ENCODE data around the gene INSIG1.
A peak's percentile ranks its signal among the peaks of the same experiment; 100 is the strongest.

INSIG1 gene
- total RNA-seq = 250 to 2,315 (median 682) reads per million in 17 experiments

DNA sequence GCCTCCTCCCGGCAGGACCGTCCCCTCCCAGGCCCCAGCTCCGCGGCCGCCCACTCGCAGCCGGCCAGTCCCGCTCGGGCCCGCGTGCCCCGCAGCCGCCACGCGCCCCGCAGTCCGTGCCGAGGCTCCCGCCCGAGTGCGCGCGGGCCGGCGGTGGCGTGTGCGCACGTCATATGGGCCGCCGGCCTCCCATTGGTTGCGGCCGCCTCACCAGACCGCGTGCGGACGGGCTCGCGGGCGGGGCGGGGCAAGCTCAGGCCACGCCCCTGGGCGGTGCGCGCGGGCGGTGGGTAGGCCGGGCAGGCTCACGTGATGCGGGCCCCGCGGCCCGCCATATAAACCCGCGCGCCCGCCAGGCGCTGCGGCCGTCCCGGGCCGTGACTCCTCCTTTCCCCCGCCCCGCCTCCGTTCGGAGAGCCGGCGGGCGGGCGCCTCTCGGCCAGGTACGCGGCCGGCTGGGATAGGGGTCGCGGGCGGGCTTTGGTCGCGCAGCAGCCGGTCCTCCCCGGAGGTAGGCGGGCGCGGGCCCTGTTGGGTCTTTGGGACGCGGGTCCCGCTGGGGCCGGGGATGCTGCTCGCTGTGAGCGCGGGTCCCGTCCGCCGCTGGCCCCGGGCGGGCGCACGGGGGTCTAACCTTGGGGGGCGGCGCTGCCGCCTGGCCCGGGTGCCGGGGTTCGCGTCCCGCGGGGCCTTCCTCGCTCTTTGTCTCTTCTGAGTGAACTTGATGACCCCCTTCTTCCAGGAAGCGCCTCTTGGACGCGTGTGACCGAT is at the start of gene INSIG1:
Gene INSIG1 (plus strand): TSS at position 362 of the 771 bp plus-strand sequence. CDS start 408 bp downstream, at position 770.
- DNase-seq = peak; percentile 98 to 99 (median 99)

DNA sequence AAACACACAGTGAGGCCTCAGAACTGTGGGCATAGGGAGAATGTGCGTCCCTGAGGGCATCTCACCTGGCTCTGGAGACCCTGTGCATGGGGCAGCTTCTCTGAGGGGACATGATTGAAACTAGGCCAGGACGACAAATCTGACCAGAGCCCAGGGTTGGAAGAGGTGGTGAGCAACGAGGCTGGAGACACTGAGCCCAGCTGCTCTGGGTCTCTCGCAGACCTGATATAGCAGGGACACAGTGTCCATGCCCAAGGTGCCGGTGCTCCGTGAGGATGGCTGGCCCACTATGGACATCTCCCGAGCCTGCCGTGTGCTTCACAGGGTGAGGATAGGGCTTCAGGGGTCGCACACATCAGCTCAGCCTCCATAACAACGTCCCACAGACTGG is 49.3 kb upstream of the INSIG1 start:
- DNase-seq = no peak

DNA sequence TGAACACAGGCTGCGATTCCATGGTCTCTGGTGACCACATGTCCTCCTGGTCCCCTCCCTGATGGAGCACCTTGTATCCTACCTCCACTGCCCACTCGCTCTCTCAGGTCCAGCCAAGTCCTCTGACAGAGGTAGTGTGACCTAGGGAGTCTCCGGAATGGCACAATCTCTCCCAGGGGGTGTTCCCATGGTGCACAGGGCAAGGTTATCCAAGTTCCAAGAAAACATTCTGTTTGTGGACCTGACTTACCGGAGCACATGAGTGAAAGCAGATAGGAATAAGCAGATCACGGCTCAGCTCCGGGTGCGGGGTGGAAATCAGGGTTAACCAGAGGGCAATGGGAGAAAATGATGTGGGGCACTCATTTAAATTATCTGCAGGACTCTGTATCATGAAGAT is 45.8 kb upstream of the INSIG1 start:
- no peak for DNase-seq

DNA sequence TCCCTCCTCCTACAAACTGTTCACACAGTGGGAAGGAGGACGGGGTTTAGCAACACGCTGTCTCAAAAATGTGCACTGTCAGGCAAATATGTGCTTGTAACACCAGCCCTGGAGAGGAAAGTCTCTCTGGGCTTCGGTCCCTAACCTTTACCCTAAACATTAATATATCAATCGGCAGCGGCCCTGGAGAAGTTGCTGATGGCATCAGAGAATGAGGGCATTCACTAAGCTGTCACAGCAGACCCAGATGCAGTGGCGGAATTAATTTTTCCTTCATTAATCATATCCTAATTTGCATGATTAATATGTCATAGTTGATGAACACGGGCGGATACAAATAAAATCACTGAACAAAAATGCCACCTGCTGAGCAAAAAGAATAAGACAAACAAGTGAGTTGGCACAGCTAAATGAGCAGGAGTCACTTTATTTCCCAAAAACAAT is 45.2 kb upstream of the INSIG1 start:
- no peak for DNase-seq

DNA sequence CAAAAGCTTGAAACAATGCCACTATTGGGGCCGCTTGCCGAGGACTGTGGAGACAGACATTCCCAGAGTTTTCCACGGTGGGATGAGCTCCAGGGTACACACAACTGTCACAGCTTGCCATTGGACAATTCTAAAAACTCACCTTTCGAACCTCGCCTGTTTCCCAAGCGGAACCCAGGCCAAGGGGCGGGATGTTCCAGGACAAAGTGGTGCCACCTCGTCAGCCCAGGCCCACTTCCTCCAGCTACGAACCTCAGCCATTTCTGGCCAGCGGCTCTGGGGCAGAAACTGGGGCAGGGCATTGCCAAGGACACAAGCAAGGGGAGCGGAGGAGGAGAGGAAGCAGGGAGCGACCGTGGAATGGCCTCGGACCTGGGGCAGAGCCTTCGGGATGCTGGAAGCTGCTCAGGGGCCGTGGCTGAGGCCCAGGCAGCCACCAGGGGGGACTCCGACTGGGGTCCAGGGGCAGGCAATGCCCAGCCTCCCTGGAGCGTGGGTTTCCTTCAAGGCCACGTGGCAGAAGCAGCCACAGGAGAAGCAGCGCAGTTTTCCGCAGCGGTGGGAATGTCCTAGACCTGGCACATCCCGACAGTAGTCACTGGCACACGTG is 44.7 kb upstream of the INSIG1 start:
- no peak for DNase-seq

DNA sequence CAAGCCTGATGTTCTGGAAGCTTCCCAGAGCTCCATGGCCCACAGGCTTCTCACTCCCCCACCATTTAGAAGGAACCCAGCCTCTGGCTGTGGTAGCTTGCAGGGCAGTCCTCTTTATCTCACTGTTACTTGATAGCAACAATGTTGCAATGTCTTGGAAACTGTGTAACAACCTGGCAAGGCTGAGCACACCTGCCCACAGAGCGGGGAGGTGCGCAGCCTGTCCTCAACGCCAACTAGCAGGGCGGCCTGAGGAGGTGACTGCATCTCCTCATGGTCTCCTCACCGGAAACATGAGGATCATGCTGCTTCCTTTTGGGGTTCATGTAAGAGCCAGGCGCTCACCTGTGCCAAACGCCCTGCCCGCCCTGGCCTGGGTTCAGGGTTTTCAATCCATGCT is 43.7 kb upstream of the INSIG1 start:
- no peak for DNase-seq

DNA sequence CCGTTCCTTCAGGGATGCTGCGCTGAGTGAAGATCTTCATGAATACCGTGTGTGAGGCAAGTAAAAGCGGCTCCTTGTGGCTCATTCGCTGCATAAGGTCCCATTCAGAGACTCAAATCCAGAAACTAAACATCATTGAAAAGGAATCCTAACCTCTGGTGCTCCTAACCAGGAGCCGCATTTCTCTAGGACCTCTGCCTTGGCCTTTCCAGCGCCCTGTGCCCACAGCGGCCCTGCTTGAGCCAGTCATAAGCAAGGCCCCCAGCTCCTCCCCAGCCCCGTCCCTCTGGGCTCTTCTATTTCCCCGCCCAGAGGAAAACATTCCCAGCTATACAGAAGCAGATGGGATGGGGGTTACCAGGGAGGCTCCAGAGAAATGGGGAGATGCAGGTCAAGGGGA is 42.6 kb upstream of the INSIG1 start:
- DNase-seq = no peak

DNA sequence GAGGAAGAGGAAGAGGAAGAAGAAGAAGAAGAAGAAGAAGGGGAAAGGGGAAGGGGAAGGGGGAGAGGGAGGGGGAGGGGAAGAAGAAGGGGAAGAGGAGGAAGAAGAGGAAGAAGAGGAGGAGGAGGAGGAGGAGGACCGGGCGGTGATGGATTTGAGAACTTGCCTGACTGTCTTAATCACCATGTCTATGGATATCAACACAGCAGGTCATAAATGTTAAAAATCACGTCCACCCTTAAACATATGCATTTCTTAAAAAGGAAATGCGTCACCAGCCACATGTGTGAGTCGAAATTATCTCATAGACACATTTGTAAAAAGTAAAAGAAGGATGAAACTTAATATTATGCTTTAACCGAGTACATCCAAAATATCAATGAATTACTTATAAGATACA is 42.1 kb upstream of the INSIG1 start:
- peak in 3 of 4 experiments; percentile 28 to 57 (median 38) for DNase-seq

DNA sequence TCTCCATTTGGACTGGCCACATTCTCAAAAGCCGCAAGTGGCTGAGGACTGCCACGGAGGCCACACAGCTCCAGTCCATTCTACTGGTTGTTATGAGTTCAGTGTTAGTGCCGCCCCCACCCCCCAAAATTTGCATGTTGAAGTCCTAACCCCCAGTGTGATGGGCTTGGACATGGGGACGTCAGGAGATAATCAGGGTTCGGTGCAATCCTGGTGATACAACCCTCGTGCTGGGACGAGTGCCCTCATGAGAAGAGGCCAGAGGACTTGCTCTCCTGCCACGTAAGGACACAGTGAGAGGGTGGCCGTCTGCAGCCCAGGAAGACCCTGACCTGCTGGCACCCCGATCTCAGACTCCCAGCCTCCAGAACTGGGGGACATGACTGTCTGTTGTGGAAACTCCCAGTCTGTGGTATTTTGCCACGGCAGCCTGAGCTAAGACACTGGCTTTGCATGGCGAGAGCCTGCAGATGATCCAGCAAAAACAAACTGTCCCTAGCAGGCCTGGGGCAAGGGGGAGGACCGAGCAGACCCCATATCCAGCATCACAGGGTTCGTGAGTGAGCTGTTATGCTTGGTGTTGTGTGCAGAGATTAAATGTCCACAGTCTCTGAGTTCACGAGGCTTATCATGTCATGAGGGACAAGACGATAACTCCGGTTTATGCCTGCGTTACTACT is 41.5 kb upstream of the INSIG1 start:
- DNase-seq = no peak

DNA sequence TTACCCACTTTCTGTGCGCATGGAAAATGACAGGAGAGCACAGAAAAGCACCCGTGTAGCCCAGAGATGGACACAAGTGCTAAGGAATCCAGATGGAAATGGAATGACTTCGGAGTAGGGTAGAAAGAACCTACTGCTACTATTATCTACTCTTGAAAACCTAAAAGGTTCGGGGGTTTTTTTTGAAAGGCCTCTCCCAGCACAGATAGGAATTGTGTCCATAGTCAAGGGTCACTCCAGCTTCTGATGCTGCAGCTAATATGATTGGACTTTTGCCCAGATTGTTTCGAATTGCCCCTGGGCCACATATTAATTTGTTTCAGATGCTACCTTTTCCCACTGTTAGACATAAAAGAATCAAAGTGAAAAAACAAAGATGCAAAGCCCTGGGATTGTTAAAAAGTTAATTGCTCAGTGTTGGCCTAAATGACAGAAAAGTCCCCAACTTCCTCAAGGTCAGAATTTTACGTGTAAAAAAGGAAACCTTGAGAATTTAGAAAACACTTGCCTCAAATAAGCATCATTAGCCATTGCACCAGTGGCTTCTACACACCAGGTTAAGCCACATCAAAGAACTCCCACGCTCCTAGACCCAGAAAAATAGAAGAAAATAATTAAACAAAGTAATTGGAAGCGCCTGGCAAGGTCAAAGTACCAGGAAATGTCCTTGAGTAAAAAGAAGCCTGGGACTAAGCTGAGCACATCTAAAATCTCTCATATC is 40.8 kb upstream of the INSIG1 start:
- DNase-seq = no peak

DNA sequence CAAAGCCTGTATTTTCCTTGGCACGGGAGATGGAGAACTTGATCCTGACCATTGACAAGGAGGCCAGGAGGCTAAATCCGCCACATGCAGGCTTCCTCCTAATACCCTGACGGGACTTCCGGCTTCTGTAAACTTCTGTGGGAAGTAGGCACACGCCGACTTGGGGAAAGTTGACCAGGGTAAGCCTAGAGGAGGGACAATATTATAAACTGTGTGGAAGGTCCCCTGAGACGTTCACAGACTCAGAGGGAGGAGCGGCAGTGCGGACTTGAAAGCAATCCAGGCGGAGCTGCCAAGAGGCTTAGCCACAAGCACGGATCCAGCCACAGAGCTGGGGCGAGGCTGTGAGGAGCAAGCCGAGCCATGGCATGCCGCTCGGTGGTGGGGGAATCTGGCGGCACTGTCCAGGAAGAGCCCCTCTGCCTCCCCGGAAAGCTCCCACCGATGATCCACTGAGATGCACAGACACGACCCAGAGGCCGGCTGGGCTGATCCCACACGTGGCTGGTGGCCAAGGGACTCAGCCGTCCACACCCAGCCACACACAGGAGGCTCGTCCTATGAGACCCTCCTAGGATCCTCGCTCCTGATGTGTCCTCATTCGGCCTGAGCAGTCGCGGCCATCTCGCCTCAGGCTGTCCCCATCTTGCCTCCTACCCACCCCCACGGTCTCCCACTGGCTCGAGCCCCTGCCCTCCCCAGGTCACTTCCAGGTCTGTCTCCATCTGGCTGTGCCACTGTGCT is 40.0 kb upstream of the INSIG1 start:
- DNase-seq = no peak

DNA sequence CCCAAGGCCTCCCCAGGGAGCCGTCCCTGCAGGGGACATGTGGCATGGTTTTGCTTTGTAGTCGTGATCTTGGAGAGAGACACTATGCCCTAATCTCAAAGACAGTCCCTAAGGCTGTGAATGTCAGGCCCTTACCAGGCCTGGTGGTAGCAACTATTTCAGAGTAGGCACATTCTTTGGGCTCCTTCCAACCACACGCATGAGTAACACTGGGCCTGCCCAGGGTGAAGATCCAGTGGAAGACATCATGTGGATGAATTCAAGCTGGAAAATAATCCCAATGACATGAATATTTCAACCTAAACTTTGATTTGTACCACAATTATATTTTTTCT is 39.5 kb upstream of the INSIG1 start:
- no peak for DNase-seq

DNA sequence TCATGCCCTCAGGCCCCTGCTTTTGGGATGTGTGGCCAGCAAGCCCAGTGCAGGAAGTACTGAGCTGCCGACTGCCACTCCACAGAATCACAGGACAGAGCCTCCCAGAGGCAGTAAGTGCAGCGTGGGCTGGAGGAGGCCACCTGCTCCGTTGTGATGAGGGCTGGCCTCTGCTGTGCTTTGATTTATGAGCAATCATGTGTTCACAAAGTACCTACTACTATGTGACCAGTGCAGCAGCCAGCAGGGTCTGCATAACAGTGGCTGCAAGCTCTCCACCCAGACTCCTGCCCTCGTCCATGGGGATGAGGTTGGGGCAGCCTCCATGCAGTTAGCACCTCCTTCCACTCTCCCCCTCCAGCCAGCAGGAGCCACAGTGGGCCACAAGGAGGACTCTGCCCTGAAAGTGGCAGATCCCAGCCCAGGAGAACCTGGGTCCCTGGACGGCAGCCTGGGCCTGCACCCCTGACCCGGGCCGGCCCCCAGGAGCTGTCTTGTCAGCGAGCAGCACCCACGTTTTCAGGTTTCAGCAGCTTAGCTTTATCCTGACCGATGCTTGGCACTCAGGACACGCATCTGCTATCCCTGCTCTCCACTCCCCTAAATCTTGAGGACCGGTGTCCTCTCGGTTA is 37.7 kb upstream of the INSIG1 start:
- DNase-seq = peak in 3 of 4 experiments; percentile 22 to 53 (median 40)

DNA sequence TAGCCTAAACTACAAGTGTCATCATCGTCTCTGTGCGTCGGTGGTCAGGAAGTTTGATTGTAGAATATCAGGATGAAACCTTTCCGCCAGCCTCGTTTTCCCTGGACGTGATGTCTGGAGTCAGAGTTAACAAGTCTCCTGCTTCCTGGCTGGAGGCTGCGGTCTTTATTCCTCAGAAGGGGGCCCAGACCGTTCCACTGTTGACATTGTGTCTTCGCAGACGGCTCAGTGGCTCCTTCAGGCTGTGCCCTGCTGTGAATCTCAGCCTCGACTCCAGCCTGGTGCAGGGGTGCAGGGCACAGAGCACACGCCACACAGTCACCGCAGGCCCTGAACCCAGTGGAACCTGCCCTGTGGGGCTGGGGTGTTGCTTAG is 37.2 kb upstream of the INSIG1 start:
- no peak for DNase-seq

DNA sequence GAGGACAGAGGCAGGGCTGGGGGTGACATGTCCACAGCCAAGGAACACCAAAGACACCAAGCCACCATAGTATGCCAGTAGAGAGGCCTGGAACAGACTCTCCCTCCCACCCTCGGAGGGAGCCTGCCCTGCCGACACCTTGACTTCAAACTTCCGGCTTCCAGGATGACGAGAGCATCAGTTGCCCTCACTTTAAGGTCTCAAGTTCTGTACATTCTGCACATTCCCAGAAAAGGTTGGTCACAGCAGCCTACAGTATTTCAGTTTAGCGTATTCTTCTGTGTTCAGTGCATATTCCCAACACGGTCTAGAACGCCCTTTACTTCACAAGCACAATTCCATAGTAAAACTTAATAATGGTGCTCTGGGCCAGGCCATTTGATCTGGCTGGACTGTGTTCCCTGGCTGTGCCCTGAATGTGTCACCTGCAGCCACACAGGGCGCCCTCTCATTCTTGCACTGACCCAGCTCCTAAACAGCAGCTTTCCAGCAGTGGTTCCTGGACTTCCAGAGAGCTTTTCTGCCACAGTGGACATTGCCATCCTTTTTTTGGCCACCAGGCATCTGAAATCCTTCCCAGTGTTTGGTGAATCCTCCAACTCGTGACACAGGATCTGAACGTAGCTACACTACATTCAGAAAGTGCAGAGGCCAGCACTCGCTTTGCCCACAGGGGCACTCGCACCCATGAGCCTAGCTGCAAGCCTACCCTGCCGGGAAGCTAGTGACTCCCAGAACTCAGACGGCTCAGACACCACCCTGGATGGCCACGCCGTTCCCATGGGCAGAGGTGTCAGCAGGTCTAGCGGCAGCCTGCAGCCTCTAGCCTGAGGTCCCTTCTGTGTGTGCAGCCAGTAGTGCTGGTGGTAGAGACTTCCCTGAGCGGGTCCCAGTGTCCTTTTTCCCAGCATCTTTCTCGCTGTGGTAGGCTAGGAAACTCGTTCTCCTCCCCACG is 36.4 kb upstream of the INSIG1 start:
- DNase-seq = no peak

DNA sequence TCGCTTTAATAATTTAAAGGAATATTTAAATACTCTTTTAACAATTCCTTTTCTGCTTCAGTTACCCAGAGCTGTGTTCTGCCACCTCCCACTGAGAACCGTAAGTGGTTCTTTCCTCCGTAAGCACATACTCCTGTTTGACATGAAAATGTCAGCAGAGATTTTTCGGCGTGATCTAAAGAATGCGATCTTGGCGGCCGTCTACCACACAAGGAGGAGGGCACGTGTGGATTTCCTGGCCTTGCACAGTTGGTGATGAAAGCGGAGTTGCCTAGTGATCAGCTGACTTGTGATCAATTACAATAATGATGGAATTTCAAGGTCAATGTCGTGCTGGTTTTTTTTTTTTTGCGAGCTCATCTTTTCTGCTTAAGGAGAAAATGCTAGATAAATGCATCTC is 35.6 kb upstream of the INSIG1 start:
- no peak for DNase-seq

DNA sequence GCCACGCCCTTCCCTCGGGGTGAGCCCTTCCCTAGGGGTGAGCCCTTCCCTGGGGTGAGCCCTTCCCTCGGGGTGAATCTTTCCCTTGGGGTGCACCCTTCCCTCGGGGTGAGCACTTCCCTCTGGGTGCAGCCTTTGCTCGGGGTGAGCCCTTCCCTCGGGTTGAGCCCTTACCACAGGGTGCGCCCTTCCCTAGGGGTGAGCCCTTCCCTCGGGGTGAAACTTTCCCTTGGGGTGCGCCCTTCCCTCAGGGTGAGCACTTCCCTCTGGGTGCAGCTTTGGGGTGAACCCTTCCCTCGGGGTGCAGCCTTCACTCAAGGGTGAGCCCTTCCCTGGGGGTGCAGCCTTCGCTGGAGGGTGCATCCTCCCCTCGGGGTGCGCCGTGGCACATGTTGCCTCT is 34.6 kb upstream of the INSIG1 start:
- DNase-seq = peak in 1 of 4 experiments; percentile 27

DNA sequence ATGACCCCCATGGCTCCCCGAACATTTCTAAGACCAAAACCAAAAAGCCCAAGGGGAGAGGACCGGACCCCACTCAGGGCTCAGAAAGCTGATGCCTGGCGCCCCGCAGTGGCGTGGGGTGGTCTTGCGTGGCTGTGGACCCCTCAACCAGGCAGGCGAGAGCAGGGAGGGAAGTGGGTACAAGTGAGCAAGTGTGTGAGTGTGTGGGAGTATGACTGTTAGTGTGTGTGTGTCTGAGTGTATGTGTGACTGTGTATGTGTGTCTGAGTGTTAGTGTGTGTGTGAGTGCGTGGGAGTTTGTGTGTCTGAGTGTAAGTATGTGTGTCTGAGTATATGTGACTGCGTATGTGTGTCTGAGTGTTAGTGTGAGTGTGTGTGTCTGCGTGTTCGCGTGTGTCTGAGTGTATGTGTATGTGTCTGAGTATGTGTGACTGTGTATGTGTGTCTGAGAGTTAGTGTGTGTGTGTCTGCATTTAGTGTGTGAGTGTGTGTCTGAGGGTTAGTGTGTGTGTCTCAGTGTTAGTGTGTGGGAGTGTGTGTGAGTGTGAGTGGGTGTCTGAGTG is 34.0 kb upstream of the INSIG1 start:
- no peak for DNase-seq

DNA sequence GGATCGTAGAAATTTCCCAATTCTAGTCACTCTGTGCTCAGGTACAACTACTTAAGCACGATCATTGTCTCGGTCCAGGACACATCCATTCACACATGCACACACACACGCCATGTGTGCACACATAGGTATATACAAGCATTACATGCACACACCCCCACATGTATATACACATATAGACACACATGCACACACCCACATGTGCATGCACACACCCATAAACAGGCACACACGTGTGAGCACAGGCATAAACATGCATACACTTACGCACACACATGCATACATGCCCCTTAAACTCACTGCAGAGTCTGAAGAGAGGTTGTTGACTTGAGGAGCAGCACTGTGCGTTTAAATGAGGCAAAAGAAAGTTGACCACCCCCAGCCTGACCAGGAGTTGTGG is 32.5 kb upstream of the INSIG1 start:
- no peak for DNase-seq

DNA sequence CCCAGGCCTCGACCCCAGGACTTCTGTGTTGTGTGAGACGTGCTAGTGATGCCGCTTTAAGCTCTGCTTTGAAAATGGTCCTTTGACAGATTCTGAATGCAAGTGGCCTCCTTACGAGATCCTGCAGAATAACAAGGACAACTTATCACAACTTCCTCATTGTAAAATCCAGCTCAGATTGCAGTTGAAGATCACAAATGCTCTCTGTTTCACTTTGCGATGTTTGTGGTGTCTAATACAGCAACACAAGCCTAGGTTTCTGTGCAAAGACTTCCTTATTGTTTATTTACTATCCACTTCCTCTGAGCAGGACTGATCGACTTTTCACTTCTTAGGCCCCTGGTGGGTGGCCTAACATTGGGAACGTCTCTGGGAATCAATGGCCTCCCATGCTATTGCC is 31.7 kb upstream of the INSIG1 start:
- DNase-seq = peak in 2 of 4 experiments; percentile 28 to 43
